HG03442 (cell line): ENCODE results near the gene CLECL1.
A peak's percentile ranks its signal among the peaks of the same experiment; 100 is the strongest.
"Not testable (repeated sequence)": the region's sequence is repeated elsewhere in the genome, so short reads cannot be mapped to it uniquely, and the experiment has no call there.

Source experiments
- ATAC-seq: cut with Tn5 transposase; IDR thresholded peaks from one replicate; pipeline ENCODE4 v1.9.1; 2021; ENCODE audit warnings: mild to moderate bottlenecking, moderate library complexity; ENCODE audit not compliant: unreplicated experiment

Gene CLECL1

GRCh38 chr12:9724023-9724422 is 8.9 kb downstream of the CLECL1 start:
- no peak for ATAC-seq

- ATAC-seq = peak; percentile 42
Measured at GRCh38 chr12:9721394-9722092, 11.4 kb downstream of the CLECL1 start.

GRCh38 chr12:9719790-9720189 is 13.1 kb downstream of the CLECL1 start:
- ATAC-seq = no peak

GRCh38 chr12:9718968-9719367 is 13.9 kb downstream of the CLECL1 start:
- no peak for ATAC-seq

GRCh38 chr12:9717070-9717925 is 15.6 kb downstream of the CLECL1 start:
- no peak for ATAC-seq

- ATAC-seq = peak; percentile 54
Measured at GRCh38 chr12:9713032-9713558, 19.8 kb downstream of the CLECL1 start.

- ATAC-seq = no peak
Measured at GRCh38 chr12:9711664-9712063, 21.2 kb downstream of the CLECL1 start.

- ATAC-seq = no peak
Measured at GRCh38 chr12:9710584-9711375, 22.1 kb downstream of the CLECL1 start.

- ATAC-seq = no peak
Measured at GRCh38 chr12:9708853-9709252, 24.0 kb downstream of the CLECL1 start.

- ATAC-seq = peak; percentile 46
Measured at GRCh38 chr12:9707864-9708808, 24.8 kb downstream of the CLECL1 start.

- ATAC-seq = no peak
Measured at GRCh38 chr12:9707356-9707755, 25.5 kb downstream of the CLECL1 start.

- ATAC-seq = no peak
Measured at GRCh38 chr12:9706086-9706685, 26.7 kb downstream of the CLECL1 start.

- not testable (repeated sequence) for ATAC-seq
Measured at GRCh38 chr12:9704561-9704960, 28.3 kb downstream of the CLECL1 start.

GRCh38 chr12:9702255-9702654 is 30.6 kb downstream of the CLECL1 start:
- no peak for ATAC-seq

- no peak for ATAC-seq
Measured at GRCh38 chr12:9701380-9702154, 31.3 kb downstream of the CLECL1 start.

GRCh38 chr12:9700606-9700956 is 32.3 kb downstream of the CLECL1 start:
- no peak for ATAC-seq

GRCh38 chr12:9699898-9700605 is 32.8 kb downstream of the CLECL1 start:
- ATAC-seq = no peak

GRCh38 chr12:9699269-9699897 is 33.5 kb downstream of the CLECL1 start:
- no peak for ATAC-seq
